ENCODE results near the gene KIF1B. TPM values are rescaled to one million over a fixed set of nuclear protein-coding genes. Genes with fewer than 3 reads are reported as not detected.

Gene KIF1B
- total RNA-seq, 1 experiment from 2014 or later: 57.7 TPM

DNA sequence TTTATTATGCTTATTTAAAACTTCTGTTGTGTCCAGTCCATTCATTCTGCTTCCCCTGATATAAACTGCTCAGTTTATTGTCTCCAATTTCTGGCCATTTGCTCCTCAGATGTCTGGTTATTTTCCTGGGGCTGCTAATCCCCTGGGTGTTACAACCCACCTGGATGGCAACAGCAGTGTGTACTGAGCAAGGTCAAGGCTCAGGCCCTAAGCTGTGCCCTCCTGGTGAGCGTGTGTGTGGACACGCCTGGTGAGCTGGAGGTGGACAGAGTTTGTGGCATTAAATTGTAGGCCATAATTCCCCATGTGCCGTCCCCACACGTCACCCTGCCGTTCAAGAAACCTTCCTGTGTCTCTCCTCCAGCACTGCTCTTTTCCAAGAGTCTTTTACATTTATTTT is 18.1 kb upstream of the KIF1B start:
- H3K27me3 ChIP-seq (ENCODE audit: insufficient read depth, low read length): no peaks in the 10 kb centered on the region
- H2BK120ac ChIP-seq (ENCODE audit: low read depth, low read length, poor library complexity, severe bottlenecking): no peak overlapping the region
- peaks cover 4 to 8% of the 10 kb centered on the region in 2 experiments; a peak in 3 of 5 replicates for H3K9me3 Mint-ChIP-seq
- no peak overlapping the region for H3K23ac ChIP-seq (ENCODE audit: insufficient read length, low read depth, low read length)
- no peaks in the 10 kb centered on the region for H3K79me1 ChIP-seq (ENCODE audit: insufficient read depth, low read depth, low read length, poor library complexity, severe bottlenecking)
- no peak overlapping the region for H3K9ac ChIP-seq (ENCODE audit: extremely low read depth, insufficient read length, low read length)
- H3K23me2 ChIP-seq (ENCODE audit: insufficient read length, low read depth, low read length, poor library complexity, severe bottlenecking): no peaks in the 10 kb centered on the region
- no peak overlapping the region for H2BK15ac ChIP-seq (ENCODE audit: low read depth, low read length)
- H3K4me3 Mint-ChIP-seq: no peak overlapping the region
- H3K14ac ChIP-seq (ENCODE audit: insufficient read depth, low read length): no peak overlapping the region
- no peaks in the 10 kb centered on the region; a peak in 1 of 7 replicates for H3K36me3 Mint-ChIP-seq (ENCODE audit: insufficient read depth in 1 of 3, low read depth in 3 of 3)
- no peak overlapping the region for H4K5ac ChIP-seq (ENCODE audit: insufficient read length, low read depth, low read length)
- H2AK5ac ChIP-seq (ENCODE audit: insufficient read length, low read length): no peak overlapping the region
- no peaks in the 10 kb centered on the region for H3K9me3 ChIP-seq (ENCODE audit: control insufficient read depth, low read depth, low read length)
- no peak overlapping the region for H4K8ac ChIP-seq (replicated peaks; ENCODE audit: insufficient read length, low read depth, low read length)
- H3K4me1 Mint-ChIP-seq: peaks cover 0 to 6% of the 10 kb centered on the region in 2 experiments; a peak in 3 of 4 replicates
- H2AFZ ChIP-seq (ENCODE audit: low read length): no peak overlapping the region
- no peak overlapping the region for H2BK5ac ChIP-seq (ENCODE audit: insufficient read length, low read length)
- H4K20me1 ChIP-seq (ENCODE audit: control insufficient read depth, insufficient read depth, insufficient read length): no peaks in the 10 kb centered on the region
- H2BK20ac ChIP-seq (ENCODE audit: low read depth, low read length, poor library complexity, severe bottlenecking): no peak overlapping the region
- no peaks in the 10 kb centered on the region for H3K4me1 ChIP-seq (ENCODE audit: insufficient read depth, low read length)
- no peak for DNase-seq
- WGBS (ENCODE audit: extremely low coverage, insufficient read length, low lambda C conversion rate): no CpG with 5 or more reads among the region's 5 CpGs
- TF ChIP-seq, protein P1, sequence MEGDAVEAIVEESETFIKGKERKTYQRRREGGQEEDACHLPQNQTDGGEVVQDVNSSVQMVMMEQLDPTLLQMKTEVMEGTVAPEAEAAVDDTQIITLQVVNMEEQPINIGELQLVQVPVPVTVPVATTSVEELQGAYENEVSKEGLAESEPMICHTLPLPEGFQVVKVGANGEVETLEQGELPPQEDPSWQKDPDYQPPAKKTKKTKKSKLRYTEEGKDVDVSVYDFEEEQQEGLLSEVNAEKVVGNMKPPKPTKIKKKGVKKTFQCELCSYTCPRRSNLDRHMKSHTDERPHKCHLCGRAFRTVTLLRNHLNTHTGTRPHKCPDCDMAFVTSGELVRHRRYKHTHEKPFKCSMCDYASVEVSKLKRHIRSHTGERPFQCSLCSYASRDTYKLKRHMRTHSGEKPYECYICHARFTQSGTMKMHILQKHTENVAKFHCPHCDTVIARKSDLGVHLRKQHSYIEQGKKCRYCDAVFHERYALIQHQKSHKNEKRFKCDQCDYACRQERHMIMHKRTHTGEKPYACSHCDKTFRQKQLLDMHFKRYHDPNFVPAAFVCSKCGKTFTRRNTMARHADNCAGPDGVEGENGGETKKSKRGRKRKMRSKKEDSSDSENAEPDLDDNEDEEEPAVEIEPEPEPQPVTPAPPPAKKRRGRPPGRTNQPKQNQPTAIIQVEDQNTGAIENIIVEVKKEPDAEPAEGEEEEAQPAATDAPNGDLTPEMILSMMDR (conservative IDR thresholded peaks at IDR 0.05): no peak
- H3K27ac ChIP-seq (ENCODE audit: insufficient read length, low read depth, low read length): no peak overlapping the region
- H3T11ph ChIP-seq (ENCODE audit: low read length): no peak overlapping the region
- H3K4me2 ChIP-seq (ENCODE audit: insufficient read depth, insufficient read length, low read length): no peak overlapping the region
- H2BK12ac ChIP-seq (ENCODE audit: insufficient read length, low read depth, low read length): no peak overlapping the region
- no peak overlapping the region for H4K91ac ChIP-seq (ENCODE audit: insufficient read length, low read depth, low read length)
- H3K79me2 ChIP-seq (ENCODE audit: insufficient read depth, low read length): no peaks in the 10 kb centered on the region
- no peak overlapping the region for H3K4ac ChIP-seq (ENCODE audit: low read depth, low read length)
- H3K56ac ChIP-seq (ENCODE audit: insufficient read length, low read depth, low read length): no peak overlapping the region
- H3K27ac Mint-ChIP-seq: no peak overlapping the region
- H3K18ac ChIP-seq (ENCODE audit: insufficient read length, low read depth, low read length): no peak overlapping the region
- H3K27me3 Mint-ChIP-seq (ENCODE audit: low read depth): no peaks in the 10 kb centered on the region; the same call in 1 of the 2 replicates
